Measurements from ENCODE around the gene CC2D2A.

- TF ChIP-seq CTCF (IDR thresholded peaks at IDR 0.05) (no peak), POLR2A (IDR thresholded peaks at IDR 0.05) (no peak), POLR2AphosphoS5 (IDR thresholded peaks at IDR 0.05) (no peak)
These were observed 43.9 kb downstream of the CC2D2A start for GRCh38 chr4:15513545-15513944.
